IMR-90 (cell line): ENCODE results near the gene PARVG.

Experiments used
- BHLHE40 ChIP-seq: fragments of 150-350 bp; IDR thresholded peaks from 2 replicates; pipeline ENCODE4 v1.6.1; 2016; ENCODE audit warnings: mild to moderate bottlenecking, low read depth, low read length
- CEBPB ChIP-seq: IDR thresholded peaks from 2 replicates; pipeline ENCODE4 v1.6.1; 2012; ENCODE audit warnings: low read depth, low read length, improper control_type of control experiment
- FOS ChIP-seq: fragments of 150-350 bp; IDR thresholded peaks from 2 replicates; pipeline ENCODE4 v1.6.1; 2016; ENCODE audit warnings: low read depth, low read length
- MAFK ChIP-seq: IDR thresholded peaks from 2 replicates; pipeline ENCODE4 v1.6.1; 2012; ENCODE audit warnings: low read depth, low read length, improper control_type of control experiment
- MAZ ChIP-seq: IDR thresholded peaks from 2 replicates; pipeline ENCODE4 v1.6.1; 2012; ENCODE audit warnings: low read depth, mild to moderate bottlenecking, low read length, improper control_type of control experiment, moderate library complexity, borderline replicate concordance
- MXI1 ChIP-seq: IDR thresholded peaks from 2 replicates; pipeline ENCODE4 v1.6.1; 2012; ENCODE audit warnings: low read depth, mild to moderate bottlenecking, low read length, moderate library complexity, borderline replicate concordance
- NFE2L2 ChIP-seq: fragments of 150-350 bp; IDR thresholded peaks from 2 replicates; pipeline ENCODE4 v1.6.1; 2016; ENCODE audit warnings: low read depth, mild to moderate bottlenecking, low read length
- POLR2A ChIP-seq: IDR thresholded peaks from 2 replicates; pipeline ENCODE4 v1.6.1; 2012; ENCODE audit warnings: mild to moderate bottlenecking, low read depth, low read length
- RAD21 ChIP-seq: IDR thresholded peaks from 2 replicates; pipeline ENCODE4 v1.6.1; 2012; ENCODE audit warnings: low read length, improper control_type of control experiment
- RCOR1 ChIP-seq: IDR thresholded peaks from 2 replicates; pipeline ENCODE4 v1.6.1; 2012; ENCODE audit warnings: mild to moderate bottlenecking, low read length, improper control_type of control experiment; ENCODE audit not compliant: insufficient replicate concordance
- RFX5 ChIP-seq: IDR thresholded peaks from 2 replicates; pipeline ENCODE4 v1.8.0; 2012; ENCODE audit warnings: low read depth, mild to moderate bottlenecking, low read length, moderate library complexity
- TF ChIP-seq, protein P1 (sequence below): conservative IDR thresholded peaks from 2 replicates; pipeline ENCODE4 v1.5.1; 2012; ENCODE audit warnings: mild to moderate bottlenecking, low read depth, low read length, improper control_type of control experiment
- TF ChIP-seq, protein P2 (sequence below): fragments of 150-350 bp; IDR thresholded peaks from 2 replicates; pipeline ENCODE4 v1.6.1; 2017; ENCODE audit warnings: mild to moderate bottlenecking, antibody characterized with exemption, low read length, low read depth

DNA sequence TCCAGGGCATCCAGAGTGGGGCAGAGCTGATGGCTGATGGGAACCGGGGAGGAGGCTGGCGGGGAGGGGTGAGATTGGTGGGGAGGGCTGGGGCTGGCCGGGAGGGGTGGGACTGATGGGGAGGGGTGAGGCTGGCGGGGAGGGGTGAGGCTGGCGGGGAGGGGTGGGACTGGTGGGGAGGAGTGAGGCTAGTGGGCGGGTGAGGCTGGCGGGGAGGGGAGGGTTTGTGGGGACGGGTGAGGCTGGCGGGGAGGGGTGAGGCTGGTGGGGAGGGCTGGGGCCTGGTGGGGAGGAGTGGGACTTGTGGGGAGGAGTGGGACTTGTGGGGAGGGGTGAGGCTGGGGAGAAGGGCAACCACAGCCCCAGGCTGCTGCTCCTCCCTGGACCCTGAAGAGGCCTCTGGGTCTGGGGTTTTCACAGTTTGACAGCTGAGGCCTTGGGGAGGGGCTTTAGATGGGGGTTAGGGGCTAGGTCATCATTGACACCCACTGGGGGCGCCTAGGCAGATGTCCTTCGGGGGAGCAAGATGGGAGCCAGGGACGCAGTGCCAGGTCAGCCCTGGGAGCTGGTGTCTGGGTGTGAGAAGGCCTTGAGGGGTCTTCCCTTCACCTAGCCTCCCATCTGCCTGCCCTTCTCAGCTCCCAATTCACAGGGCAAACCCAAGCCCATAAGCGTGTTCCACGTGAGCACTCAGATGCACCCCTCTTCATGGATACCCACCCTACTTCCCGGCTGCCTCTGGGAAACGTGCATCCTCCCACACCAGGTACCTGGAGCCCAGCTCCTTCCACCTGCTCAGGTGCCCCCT, 26.7 kb downstream of the PARVG start:
- TF ChIP-seq, protein P1, sequence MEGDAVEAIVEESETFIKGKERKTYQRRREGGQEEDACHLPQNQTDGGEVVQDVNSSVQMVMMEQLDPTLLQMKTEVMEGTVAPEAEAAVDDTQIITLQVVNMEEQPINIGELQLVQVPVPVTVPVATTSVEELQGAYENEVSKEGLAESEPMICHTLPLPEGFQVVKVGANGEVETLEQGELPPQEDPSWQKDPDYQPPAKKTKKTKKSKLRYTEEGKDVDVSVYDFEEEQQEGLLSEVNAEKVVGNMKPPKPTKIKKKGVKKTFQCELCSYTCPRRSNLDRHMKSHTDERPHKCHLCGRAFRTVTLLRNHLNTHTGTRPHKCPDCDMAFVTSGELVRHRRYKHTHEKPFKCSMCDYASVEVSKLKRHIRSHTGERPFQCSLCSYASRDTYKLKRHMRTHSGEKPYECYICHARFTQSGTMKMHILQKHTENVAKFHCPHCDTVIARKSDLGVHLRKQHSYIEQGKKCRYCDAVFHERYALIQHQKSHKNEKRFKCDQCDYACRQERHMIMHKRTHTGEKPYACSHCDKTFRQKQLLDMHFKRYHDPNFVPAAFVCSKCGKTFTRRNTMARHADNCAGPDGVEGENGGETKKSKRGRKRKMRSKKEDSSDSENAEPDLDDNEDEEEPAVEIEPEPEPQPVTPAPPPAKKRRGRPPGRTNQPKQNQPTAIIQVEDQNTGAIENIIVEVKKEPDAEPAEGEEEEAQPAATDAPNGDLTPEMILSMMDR: no peak
- TF ChIP-seq POLR2A (no peak), RAD21 (no peak), MAZ (no peak), RFX5 (no peak), RCOR1 (no peak), CEBPB (no peak), MAFK (no peak), BHLHE40 (no peak), NFE2L2 (no peak), FOS (no peak), MXI1 (no peak)
- TF ChIP-seq, protein P2, sequence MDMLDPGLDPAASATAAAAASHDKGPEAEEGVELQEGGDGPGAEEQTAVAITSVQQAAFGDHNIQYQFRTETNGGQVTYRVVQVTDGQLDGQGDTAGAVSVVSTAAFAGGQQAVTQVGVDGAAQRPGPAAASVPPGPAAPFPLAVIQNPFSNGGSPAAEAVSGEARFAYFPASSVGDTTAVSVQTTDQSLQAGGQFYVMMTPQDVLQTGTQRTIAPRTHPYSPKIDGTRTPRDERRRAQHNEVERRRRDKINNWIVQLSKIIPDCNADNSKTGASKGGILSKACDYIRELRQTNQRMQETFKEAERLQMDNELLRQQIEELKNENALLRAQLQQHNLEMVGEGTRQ: no peak
